GM18858 (cell line): Measurements from ENCODE around the gene ZFAND3.
"Not testable (repeated sequence)": the region's sequence is repeated elsewhere in the genome, so short reads cannot be mapped to it uniquely, and the experiment has no call there.

Source experiments
- ATAC-seq: cut with Tn5 transposase; IDR thresholded peaks from one replicate; pipeline ENCODE4 v1.9.1; 2021; ENCODE audit not compliant: unreplicated experiment

The ZFAND3 gene

DNA sequence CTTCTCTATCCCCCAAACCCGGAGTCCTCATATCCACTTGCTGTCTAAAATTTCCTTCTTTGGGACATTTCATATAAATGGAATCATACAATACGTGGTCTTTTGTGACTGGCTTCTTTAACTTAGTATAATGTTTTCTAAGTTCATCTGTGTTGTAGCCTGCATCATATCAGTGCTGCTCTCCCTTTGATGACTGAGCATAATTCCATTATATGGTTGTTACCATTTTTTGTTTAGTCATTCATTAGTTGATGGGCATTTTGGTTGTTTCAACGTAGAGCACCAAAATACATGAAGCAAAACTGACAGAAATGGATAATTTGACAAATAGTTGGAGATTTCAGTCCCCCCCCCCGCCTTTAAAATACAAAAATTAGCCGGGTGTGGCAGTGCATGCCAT lies 71.5 kb downstream of the ZFAND3 start:
- no peak for ATAC-seq

- ATAC-seq: no peak
These were observed 73.7 kb downstream of the ZFAND3 start for GRCh38 chr6:37893257-37893656.

GRCh38 chr6:37893734-37894133 lies 74.2 kb downstream of the ZFAND3 start:
- ATAC-seq: not testable (repeated sequence)

DNA sequence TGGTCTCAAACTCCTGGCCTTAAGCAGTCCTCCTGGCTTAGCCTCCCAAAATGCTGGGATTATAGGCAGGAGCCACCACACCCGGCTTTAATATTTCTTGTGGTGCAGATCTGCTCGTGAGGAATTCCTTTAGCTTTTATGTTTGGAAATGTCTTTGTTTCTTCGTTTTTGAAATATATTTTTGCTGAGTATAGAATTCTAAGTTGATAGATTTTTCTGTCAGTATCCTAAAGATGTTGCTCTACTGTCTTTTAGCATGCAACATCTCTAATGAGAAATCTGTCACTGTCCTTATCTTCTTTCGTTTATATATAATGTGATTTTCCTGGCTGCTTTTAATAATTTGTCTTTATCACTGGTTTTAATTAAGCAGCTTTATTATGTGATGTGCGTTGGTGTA lies 75.1 kb downstream of the ZFAND3 start:
- ATAC-seq: no peak

DNA sequence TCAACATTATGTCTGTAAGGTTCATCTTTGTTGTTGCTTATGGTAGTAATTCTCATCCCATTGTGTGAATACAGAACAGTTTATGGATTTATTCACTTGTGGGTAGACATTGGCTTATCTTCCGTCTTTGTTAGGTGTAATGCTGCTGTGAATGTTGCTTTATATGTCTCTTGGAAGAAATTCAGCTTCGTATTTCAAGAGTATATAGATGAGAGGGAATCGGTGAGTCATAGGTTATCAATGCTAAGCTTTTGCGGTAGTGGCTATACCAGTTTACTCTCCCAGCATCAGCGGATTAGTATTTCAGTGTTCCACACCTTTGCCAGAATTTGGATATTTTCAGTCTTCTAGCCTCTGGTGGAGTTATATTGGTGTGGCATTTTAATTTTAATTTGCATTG lies 77.8 kb downstream of the ZFAND3 start:
- no peak for ATAC-seq

- ATAC-seq: no peak
These were observed 78.4 kb downstream of the ZFAND3 start for GRCh38 chr6:37897818-37898515.

GRCh38 chr6:37903351-37904340 lies 84.1 kb downstream of the ZFAND3 start:
- ATAC-seq: no peak

DNA sequence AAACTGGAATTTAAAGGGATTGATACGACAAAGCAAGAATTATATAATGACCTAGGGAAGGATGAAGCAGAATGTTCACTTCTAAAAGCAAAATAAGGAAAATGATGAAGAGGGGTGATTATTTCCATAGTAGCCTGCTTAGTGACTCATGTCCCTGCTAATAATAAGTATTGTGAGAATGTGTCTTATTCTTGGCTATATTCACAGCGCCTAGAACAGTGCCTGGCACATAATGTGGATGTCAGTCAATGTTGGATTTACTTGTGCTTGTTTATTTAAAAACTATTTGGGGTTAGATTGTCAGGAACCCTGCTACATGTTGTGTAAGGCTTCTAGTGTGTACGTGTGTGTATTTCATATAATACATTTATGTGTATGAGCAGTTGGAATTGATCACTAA lies 85.1 kb downstream of the ZFAND3 start:
- ATAC-seq: no peak

DNA sequence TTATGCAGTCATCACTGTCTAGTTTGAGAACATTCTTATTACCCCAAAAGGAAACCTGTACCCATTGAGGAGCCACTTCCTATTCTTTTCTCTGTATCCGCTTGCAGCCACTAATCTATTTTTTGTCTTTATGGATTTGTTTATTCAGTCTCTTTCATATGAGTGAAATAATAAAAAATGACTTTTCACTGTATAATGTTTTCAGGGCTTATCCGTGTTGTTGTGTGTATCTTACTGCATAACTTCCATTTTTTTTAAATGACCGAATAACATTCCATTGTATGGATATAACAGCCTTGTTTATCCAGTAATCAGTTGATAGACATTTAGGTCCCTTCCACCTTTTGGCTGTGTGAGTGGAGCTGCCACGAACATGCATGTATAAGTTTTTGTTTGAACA lies 86.6 kb downstream of the ZFAND3 start:
- ATAC-seq: no peak

- no peak for ATAC-seq
These were observed 91.5 kb downstream of the ZFAND3 start for GRCh38 chr6:37910998-37911397.

- ATAC-seq: no peak
These were observed 93.7 kb downstream of the ZFAND3 start for GRCh38 chr6:37913210-37913609.

DNA sequence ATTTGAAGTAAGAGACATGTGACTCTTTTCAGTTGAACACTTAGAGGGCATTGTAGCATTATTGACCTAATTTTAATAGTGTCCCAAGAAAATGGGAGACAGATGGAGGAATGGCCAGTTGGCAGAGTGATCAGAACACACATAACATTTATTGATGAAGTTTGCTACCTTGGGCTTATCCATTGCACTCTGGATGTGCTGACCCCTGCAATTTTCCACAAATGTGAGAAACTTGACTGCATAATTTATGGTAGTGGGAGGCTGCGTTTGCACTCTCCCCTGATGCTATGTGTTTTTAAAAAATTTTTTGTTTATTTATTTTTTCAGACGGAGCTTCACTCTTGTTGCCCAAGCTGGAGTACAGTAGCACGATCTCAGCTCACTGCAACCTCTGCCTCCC lies 95.9 kb downstream of the ZFAND3 start:
- no peak for ATAC-seq

- ATAC-seq: no peak
These were observed 96.6 kb downstream of the ZFAND3 start for GRCh38 chr6:37916149-37916548.

DNA sequence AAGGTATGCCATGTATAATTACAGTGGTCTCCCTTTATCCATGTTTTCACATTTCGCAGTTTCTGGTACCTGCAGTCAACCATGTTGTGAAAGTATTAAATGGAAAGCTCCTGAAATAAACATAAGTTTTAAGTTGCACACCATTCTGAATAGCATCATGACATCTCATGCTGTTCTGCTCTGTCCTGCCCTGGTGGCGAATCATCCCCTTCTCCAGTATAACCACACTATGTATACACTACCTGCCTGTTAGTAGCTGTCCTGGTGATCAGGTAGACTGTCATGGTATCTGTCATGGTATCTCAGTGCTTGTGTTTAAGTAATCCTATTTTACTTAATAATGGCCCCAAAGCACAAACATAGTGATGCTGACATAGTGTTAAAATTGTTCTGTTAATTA lies 97.1 kb downstream of the ZFAND3 start:
- ATAC-seq: no peak

DNA sequence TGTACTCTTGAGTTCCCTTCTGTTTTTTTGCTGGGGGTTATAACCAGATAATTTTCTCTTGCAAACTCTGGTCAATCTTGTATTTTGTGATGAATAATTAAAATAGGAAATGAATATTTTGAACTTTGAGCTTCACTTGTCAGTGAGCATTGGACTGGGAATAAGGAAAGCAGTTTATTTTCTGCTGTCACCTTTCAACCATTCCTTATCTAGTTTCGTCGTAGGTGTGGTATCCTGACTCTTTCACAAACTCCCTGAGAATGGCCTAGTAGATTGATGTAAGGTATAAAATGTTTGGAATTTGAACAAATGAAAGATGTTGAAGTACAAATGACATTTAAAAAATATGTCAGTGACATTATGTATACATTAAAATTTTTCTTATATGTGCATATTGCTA lies 98.0 kb downstream of the ZFAND3 start:
- ATAC-seq: no peak

GRCh38 chr6:37919417-37920157 lies 100.1 kb downstream of the ZFAND3 start:
- no peak for ATAC-seq

GRCh38 chr6:37920667-37921066 lies 101.1 kb downstream of the ZFAND3 start:
- ATAC-seq: no peak

GRCh38 chr6:37922563-37922962 lies 103.0 kb downstream of the ZFAND3 start:
- no peak for ATAC-seq

DNA sequence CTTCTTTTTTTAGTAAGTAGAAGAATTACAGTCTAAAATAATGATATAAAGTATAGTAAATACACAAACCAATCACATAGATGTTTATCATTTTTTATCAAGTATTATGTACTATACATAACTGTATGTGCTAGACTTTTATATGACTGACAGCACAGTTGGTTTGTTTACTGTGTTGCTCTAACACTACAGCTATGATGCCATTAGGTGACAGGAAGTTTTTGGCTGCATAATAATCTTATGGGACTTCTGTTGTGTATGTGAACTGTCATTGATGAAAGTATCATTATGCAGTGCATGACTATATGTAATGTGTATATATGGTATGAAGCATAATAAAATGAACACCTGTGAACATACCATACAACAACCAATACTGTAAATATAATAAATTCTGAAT lies 104.0 kb downstream of the ZFAND3 start:
- ATAC-seq: no peak

- ATAC-seq: no peak
These were observed 107.1 kb downstream of the ZFAND3 start for GRCh38 chr6:37926661-37927060.

- ATAC-seq: no peak
These were observed 108.7 kb downstream of the ZFAND3 start for GRCh38 chr6:37928217-37928616.
